GM21825 (cell line): ENCODE measurements around the gene PHF20.
"Not testable (repeated sequence)": the region's sequence is repeated elsewhere in the genome, so short reads cannot be mapped to it uniquely, and the experiment has no call there.

ENCODE experiments used
- ATAC-seq: cut with Tn5 transposase; IDR thresholded peaks from one replicate; pipeline ENCODE4 v1.9.1; 2021; ENCODE audit warnings: mild to moderate bottlenecking, moderate library complexity; ENCODE audit not compliant: unreplicated experiment

The PHF20 gene

DNA sequence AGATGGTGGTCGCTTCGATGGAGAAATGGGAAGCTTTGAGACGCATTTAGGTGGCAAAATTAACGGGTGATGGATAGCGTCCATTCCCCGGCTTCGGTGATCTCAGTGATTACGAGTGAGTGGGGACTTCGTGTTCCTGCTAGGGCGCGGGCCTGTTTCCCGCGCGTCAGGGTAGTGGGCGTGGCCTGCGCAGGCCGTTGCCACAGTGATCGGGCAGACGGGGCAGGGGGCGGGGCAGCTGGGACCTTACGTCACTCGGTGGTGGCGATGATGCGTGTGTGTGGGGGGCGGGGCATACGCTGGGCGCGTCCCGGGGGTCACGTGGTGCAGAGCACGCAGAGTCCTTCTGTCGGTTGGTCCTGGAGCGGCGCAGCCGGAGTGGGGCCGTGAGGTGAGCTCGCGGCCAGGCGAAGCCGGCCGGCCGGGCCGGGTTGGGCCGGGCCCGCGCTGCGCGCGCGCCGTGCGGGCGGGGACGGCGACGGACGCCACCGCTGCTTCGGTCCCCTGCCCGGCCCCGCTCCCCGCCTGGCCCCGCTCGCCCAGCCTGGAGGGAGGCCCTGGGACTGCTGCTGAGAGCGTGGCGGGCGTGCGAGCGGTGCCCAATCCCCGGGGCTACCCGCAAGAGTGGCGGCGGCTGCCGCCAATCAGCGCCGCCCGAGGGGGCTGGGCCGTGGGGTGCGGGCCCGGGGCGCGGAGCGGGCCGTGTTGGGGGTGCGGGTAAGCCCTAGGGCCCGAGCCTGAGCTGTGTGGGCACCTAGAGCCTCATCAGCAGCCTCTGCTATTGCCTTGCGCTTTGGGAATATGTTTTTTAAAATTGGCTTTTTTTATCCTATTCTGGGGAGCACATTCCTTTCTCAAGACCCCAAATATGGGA, at the start of gene PHF20:
PHF20 (plus strand) TSS at position 327 of the 874 bp plus-strand sequence. CDS start 29,508 bp downstream, outside the sequence.
- peak; percentile 66 for ATAC-seq

DNA sequence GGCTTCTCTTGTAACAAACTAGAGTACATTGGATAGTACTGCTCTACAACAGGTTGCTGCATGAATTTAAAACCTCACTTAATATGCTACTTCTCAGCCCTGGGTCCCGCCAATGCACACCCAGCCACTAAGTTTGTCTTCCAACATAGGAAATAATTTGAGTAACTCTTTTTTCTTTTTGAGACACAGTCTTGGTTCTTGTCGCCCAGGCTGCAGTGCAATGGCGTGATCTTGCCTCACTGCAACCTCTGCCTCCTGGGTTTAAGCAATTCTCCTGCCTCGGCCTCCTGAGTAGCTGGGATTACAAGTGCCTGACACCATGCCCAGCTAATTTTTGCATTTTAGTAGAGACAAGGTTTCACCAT, 48.6 kb upstream of the PHF20 start:
- not testable (repeated sequence) for ATAC-seq

DNA sequence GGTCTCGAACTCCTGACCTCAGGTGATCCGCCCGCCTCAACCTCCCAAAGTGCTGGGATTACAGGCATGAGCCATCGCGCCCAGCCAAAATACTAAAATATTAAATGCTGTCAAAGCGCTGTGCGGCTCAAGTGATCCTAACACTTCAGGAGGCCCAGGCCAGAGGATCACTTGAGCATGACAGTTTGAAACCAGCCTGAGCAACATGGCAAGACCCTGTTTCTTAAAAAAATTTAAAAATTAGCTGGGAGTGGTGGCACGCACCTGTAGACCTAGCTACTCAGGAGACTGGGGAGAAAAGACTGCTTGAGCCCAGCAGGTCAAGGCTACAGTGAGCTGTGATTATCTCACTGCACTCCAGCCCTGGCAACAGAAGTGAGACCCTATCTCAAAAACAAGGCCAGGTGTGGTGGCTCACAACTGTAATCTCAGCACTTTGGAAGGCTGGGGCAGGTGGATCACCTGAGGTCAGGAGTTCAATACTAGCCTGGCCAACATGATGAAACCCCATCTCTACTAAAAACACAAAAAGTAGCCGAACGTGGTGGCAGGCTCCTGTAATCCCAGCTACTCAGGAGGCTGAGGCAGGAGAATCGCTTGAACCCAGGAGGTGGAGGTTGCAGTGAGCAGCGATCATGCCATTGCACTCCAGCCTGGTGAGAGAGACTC, 48.0 kb upstream of the PHF20 start:
- ATAC-seq = not testable (repeated sequence)

DNA sequence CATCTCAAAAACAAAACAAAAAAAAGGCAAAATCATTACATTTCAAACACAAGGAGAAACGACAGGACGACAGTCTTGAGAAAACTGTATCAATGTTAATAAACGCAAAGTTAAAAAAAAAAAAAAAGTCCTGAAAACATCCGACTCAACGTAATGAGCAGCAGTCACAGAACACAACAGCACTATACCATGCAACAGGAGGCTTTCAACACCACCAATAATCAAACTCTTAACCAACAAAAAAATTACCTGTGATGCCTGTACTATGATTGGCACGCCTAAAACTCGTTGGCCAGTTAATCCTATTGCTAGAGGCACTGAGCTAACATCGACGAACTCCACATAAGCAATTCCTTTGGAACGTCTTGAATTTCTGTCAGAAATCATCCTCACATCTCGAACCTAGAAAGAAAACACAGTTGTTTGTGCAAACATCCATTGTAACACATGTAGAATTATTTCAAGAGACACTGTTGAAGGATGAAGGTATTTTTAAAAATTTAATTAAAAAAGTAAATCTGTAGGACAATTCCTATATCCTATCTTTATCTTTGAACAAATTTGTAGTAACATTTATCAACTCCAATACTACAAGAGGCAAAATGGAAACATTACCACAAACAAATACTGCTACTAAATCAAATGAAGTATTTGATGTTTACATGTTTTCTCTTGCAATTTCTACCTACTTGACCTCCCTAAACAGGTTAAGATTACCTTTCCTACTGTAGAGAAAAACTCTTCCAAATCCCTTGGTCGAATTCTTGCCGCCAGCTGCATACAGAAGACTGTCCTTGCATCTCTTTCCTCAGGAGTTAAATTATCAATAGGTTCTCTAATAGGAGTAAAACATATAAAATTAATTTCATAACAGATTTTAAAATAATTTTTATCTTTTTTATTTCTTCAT, 47.2 kb upstream of the PHF20 start:
- ATAC-seq = no peak

DNA sequence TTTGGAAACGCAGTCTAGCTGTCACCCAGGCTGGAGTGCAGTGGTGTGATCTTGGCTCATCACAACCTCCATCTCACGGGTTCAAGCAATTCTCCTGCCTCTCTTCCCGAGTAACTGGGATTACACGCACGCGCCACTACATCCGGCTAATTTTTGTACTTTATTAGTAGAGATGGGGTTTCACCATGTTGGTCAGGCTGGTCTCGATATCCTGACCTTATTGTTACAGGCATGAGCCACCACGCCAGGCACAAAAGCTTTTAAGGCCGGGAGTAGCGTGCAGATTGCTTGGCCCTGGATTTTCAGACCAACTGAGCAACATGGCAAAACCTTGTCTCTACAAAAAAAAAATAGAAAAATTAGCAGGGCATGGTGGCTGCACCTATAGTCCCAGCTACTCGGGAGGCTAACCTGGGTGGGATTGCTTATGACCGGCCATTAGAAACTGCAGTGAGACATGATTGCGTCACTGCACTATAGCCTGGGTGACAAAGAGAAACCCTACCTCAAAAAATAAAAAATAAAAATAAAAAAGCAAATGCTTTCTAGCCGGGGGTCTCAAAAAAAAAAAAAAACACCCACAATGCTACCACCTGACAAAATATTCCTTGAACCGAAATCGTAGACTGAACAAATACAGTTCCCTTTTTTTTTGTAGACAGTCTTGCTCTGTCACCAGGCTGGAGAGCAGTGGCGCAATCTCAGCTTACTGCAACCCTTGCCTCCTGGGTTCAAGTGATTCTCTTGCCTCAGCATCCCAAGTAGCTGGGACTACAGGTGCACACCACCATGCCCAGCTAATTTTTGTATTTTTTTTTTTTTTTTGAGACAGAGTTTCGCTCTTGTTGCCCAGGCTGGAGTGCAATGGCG, 44.7 kb upstream of the PHF20 start:
- ATAC-seq = no peak

DNA sequence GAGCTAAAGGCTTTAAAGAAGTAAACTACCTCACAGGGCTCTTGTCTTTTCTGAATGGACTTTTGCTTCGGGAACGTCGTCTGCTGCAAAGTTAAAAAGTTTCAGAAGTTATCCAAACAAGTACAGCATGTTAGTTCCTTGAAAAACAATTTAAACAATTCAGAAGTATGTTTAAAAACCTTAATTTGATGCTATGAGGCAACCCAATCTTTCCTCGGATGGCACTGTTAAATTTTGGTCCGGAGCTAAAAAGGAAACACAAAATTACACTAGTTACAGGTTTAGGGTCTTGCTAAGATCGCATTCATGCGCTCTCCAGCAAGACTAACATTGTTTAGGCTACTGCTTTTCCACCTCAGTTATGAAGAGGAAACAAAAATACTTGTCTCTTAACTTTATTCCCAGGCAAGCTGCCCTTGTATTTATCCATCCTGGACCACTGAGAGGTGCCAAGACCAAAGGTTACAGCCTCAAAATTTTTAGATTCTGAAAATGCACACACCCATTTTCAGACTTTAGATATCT, 42.5 kb upstream of the PHF20 start:
- no peak for ATAC-seq

DNA sequence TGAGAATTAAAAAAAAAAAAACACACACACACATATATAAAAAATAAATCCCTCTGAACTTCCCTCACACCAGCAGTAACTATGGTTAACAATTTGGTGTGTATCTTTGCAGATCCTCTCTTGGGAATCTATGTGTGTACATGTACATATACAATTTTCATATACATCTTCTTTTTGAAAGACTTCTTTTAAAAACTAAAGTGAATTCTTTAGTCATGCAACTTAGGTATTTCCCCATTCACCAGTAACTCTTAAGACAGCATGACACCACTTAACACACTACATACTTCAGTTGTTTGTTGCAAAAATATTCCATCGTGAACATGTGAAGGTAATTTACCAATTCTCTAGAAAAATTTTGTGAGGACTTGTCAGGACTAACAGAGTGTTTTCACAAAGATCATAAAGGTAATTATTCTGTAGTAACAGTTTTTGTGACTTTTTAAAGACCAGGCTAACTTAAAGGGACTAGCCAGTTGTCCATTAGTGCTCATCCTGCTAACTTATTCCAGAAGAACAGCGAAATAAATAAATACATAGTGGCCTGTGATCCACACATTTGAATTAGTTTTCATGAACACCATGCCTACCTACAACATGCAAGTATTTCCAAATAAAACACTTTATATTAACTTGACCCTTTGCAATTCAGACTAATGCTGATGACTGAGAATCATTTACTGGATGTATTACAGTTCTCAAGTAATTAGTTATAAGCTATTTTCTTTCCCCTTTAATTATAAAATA, 41.8 kb upstream of the PHF20 start:
- ATAC-seq = no peak

DNA sequence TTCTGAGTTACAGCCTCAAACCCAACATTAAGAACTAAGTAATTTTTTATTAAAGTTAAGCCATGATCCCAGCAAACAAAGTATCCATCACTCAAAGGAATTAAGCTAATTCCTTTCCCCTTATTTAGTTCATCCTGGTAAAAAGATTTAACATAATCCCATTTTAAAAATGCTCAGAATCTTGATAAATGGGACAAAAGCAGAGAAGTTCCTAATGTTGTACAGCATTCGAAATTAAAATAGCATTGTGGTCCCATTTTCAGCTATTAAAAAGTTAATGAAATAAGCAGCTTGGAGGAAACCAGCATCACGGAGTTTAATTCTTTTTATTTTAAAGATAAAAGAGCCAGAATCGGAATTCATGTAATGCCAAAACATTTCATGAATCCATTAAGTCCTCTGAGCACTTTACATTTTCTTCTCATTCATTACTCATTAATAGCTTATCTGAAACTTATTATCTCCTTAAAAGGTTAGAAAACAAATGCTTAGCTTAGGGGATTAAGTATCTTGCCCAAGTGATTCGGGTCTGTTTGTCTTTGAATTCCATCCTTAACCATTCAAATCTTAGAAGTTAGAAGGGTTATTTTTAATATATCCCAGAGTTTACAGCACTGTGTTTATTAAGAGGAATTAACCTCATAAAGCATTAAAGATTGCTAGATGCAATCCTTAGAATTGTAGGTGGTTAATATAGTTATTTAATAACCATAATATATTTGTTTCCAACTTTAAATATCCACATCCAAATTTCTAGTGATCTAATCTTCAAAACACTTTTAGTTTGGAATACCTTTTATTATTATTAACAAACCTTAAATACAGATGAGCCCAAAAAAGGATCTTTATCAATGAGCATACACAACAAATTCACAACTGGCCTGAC, 41.0 kb upstream of the PHF20 start:
- no peak for ATAC-seq

DNA sequence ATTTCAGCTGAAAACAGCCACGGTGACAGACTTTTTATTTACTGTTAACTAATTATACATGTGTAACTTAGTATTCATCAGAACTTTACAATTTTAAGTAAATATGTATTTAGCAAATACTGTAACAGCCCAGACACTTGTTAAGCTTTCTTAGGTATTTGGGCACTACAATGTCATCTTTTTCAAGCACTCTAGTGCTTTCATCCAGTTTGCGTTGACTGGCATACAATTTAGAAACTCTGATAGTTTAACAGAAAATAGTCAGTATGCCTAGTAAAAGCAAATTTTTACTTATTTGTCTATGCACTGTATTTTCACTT, 40.4 kb upstream of the PHF20 start:
- ATAC-seq = no peak

DNA sequence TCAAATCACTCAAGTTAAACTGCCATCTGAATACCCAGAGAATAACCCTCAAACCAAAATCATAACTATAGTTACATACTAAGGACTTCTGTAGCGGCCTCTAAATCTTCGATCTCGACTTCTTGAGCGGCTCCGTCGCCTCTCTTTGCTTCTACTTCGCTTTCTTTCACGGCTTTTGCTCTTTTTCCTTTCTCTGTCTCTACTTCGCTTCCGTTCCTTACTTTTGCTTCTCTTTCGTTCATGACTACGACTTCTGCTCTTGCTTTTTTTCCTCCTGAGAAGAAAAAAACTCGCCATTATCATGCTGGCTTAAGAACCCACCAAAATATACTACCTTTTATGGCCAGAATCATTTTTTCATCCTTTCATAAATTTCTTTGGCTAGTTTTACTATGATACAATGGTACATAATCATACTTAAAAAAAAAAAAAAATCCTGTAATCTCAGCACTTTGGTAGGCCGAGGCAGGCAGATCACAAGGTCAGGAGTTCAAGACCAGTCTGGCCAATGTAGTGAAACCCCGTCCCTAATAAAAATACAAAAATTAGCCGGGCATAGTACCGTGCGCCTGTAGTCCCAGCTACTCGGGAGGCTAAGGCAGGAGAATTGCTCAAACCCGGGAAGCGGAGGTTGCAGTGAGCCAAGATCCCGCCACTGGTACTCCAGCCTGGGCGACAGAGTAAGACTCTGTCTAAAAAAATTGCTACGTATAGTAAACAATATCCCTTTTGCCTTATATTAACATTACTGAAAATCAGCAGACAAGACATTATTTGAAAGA, 39.8 kb upstream of the PHF20 start:
- ATAC-seq = no peak

DNA sequence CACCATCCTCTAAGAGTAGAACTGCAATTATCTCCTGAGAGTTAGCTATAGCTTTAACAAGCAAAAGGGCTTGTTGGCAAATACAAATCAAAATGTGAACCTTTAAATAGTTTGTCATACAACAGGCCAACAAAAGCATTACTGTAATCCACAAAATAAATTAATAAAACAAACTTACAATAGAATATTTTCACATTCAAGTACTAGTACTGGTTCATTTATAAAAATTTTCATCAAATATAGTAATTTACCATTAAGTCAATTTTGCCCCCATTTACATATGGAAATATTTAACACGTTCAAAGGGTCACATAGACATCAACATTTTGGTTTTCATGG, 39.2 kb upstream of the PHF20 start:
- no peak for ATAC-seq

DNA sequence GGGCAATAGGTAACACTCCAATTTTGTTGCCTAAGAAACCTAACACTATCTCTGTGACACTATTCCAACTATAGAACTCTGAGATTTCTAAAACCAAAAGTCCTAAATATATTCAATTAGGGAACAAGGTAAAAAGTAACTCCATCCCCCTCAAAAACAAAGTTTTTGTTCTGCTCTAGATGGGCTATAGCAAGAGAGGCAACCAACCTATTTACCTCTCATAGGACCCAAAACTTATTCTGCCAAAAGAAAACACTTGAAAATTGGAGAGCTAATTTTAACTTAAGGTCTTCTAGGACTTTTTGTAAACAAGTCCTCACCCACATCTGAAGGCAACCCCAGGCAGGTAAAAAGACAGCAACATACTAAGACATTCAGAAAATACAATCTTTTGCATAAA, 37.4 kb upstream of the PHF20 start:
- ATAC-seq = no peak

DNA sequence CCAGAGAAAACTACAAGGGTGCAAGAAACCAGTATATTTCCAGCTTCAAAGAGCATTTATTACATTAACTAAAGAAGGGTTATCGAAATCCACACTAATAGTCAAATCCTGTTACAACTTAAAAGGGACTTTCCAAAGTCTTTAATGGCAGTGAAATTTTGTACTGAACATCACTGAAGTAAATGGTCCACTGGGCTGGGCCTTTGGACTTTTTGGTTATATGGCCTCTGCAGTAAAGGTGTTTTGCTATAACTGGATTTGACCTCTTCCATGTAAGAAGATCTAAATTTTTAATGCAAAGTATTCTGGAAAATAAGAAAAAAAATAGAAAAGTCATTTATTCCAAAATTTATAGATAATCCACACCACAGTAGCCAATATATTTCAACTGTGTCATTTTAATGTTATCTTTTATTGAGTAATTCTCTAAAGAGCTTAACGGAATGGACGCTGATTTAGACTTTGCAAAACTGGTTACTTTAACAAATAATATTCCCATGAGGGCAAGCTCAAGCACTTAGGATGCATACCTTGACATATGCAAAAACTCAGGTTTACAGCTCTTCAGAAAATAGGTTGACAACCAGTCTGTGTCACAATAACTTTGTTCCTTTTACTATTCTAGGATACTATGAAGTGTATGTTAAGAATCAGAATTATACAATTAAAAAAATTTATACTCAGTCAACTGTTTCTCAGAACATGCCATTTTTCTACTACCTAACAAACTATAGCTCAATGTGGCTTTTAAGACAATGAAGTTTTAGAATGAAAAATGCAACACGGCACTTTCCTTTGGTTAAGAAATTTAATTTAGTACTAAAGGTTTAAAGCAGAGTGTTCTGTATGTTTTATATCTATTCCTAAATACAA, 36.8 kb upstream of the PHF20 start:
- ATAC-seq = no peak

DNA sequence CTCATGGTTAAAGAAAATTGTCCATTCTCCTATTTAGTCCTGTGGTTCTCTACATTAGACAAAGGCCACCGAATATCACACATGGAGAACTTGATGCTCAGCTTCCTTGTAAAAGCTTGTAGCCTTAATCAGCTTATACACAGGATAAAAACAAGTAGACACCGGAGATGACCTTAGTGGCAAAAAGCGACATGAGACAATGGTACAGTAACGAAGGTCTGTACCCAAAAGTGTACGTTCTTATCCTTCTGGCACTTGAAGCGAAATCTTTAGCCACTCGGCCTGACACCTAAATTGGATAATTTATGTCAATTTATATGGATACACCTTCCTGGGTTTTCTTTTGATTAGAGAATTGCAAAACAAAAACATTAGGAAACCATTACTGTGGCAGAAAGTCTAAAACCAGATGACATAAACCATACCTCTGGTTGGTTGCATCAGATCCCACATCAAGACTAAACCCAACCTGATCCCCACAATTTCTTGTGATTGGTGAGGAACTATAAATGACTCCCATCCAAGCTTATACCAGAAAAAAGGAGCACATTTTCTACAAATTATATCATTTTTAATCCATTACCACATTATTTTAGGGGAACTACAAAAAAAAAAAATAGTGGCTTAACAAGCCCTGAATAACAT, 35.9 kb upstream of the PHF20 start:
- no peak for ATAC-seq

DNA sequence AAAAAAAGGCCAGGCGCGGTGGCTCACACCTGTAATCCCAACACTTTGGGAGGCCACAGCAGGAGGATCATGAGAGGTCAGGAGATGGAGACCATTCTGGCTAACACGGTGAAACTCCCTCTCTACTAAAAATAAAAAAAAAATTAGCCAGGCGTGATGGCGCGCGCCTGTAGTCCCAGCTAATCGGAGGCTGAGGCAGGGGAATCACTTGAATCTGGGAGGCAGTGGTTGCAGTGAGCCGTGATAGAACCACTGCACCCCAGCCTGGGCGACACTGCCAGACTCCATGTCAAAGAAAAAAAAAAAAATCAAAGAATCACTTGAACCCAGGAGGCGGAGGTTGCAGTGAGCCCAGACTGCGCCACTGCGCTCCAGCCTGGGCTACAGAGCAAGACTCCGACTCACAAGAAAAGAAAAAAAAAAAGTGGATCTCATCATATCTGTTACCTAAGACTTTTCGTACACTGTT, 33.9 kb upstream of the PHF20 start:
- ATAC-seq = no peak

DNA sequence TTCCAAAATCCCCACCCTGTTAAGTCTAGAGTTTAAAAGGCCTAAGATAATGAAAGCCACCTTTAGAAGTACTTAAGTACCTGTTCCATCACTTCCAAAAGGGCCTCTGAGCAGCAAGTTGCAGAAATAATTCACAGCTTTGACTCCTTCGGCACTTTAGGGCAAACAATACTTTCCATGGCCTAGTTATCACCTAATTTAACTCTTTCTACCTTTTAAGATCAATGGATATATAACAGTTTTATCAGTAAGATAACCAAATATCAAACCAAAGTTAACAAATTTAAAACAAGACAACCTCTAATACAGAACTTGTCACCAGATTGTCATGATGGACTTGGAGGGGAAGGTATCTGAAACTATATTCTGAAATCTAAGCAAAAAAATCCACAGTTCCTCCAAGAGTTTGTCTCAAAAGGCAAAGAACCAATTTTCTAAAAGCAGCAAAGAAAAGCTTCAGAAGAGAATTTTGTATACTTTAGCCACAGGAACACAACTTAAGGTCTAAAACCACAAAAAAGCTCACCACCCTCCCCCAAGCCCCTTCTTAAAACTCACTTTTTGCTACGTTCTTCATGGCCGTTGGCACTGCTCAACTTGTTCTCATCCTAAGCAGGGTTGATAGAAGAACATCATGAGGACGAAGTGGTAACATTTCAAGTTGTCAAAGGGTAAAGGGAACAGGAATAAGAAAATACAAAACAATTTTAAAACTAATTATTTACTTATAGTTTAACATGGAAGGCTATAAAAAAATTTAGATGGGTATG, 33.2 kb upstream of the PHF20 start:
- no peak for ATAC-seq
